HepG2 (cell line): ENCODE measurements around the gene SATB2. TPM values are rescaled to one million over a fixed set of nuclear protein-coding genes. Genes with fewer than 3 reads are reported as not detected.

Experiments
- ATAC-seq: fragments of 200-7000 bp; cut with Tn5 transposase; 3 replicates; pipeline ENCODE4 v1.9.1; 2020; ENCODE audit warnings: mild to moderate bottlenecking, moderate library complexity
- BruUV-seq: library from RNA; stranded (reverse); fragments of 400-500 nt; replicated peaks from 2 replicates; lab custom pipeline; 2021; lab: Mats Ljungman, UMichigan
- CTCF ChIA-PET: fragments of 300-600 bp; formaldehyde crosslinking; extraction: SDS; loops from one replicate; lab custom pipeline; 2021; ENCODE audit warnings: low total read pairs, inconsistent platforms, low intra/inter-chr PET ratio; lab: Yijun Ruan, JAX
- POLR2A ChIA-PET: fragments of 350-600 bp; sonication (Branson Sonifier 250); formaldehyde crosslinking; loops from one replicate; lab custom pipeline; 2020; ENCODE audit warnings: antibody characterized with exemption, inconsistent platforms; lab: Yijun Ruan, JAX
- DNase-seq: peaks from one replicate; pipeline ENCODE4 v3.0.0-alpha.2; 2015; ENCODE audit warnings: low spot score
- FAIRE-seq: peaks from 3 replicates; lab custom pipeline; 2011; peaks lifted over from hg19 to GRCh38; lab: Jason Lieb, UNC
- H2AFZ ChIP-seq: one replicate; pipeline ENCODE4 v1.6.1; 2011; ENCODE audit warnings: low read length, inconsistent platforms
- H3K27ac ChIP-seq: fragments of 300-600 bp; 3 replicates; pipeline ENCODE4 v1.8.0; 2011; ENCODE audit warnings: mixed run types, mild to moderate bottlenecking, mixed read lengths, low read length, inconsistent platforms; ENCODE audit not compliant: insufficient read depth; ENCODE audit errors: extremely low read length
- H3K27me3 ChIP-seq, 2 experiments: fragments of 200-600 bp in 1 of 2; 2 replicates in 1 of 2; 3 replicates in 1 of 2; pipeline versions ENCODE4 v1.6.0 to v1.8.0; 2011; ENCODE audit warnings: low read length in 2 of 2, mild to moderate bottlenecking in 2 of 2, moderate library complexity in 2 of 2, inconsistent platforms in 1 of 2; ENCODE audit not compliant: insufficient read depth in 2 of 2, control insufficient read depth in 1 of 2
- H3K36me3 ChIP-seq, 2 experiments: fragments of 200-600 bp in 1 of 2; replicated peaks in 1 of 2; 2 replicates in 1 of 2; 3 replicates in 1 of 2; pipeline versions ENCODE4 v1.5.1 to v1.8.0; 2011; ENCODE audit warnings: low read length in 2 of 2, inconsistent platforms in 1 of 2; ENCODE audit not compliant: insufficient read depth in 2 of 2, control insufficient read depth in 1 of 2
- H3K4me1 ChIP-seq: 2 replicates; pipeline ENCODE4 v1.5.1; 2012; ENCODE audit warnings: low read length, inconsistent platforms; ENCODE audit not compliant: insufficient read depth
- H3K4me2 ChIP-seq: 2 replicates; pipeline ENCODE4 v1.6.0; 2011; ENCODE audit warnings: low read depth, low read length, inconsistent platforms
- H3K4me3 ChIP-seq, 3 experiments: fragments of 200-600 bp in 1 of 3; sonication (generic), shearing (Covaris generic) in 1 of 3; replicated peaks in 1 of 3; 2 replicates each; pipeline ENCODE4 v1.5.1; 2011 to 2016; ENCODE audit warnings: low read length in 3 of 3, inconsistent platforms in 2 of 3, low read depth in 2 of 3, mild to moderate bottlenecking in 2 of 3, control low read depth in 1 of 3, mixed read lengths in 1 of 3; ENCODE audit not compliant: insufficient read depth in 1 of 3
- H3K79me2 ChIP-seq: one replicate; pipeline ENCODE4 v1.6.1; 2011; ENCODE audit warnings: low read length, inconsistent platforms; ENCODE audit not compliant: insufficient read depth
- H3K9ac ChIP-seq: 2 replicates; pipeline ENCODE4 v1.6.0; 2011; ENCODE audit warnings: mild to moderate bottlenecking, low read depth, low read length, inconsistent platforms; ENCODE audit not compliant: insufficient read depth
- H3K9me3 ChIP-seq: 2 replicates; pipeline ENCODE4 v1.5.1; 2012; ENCODE audit warnings: mild to moderate bottlenecking, low read length
- H4K20me1 ChIP-seq: 2 replicates; pipeline ENCODE4 v1.6.0; 2011; ENCODE audit warnings: inconsistent platforms, mild to moderate bottlenecking, low read length, moderate library complexity; ENCODE audit not compliant: insufficient read depth
- DPF2 ChIP-seq: sonication (generic); formaldehyde crosslinking; IDR thresholded peaks from 2 replicates; pipeline ENCODE4 v1.4.0; 2020; ENCODE audit warnings: mild to moderate bottlenecking, low read depth, missing genetic modification reagents, borderline replicate concordance
- SAFB2 ChIP-seq: sonication (generic); formaldehyde crosslinking; IDR thresholded peaks from 2 replicates; pipeline ENCODE4 v1.5.1; 2020; ENCODE audit warnings: missing genetic modification reagents, low read depth, mild to moderate bottlenecking, borderline replicate concordance
- SRY ChIP-seq: sonication (generic); formaldehyde crosslinking; IDR thresholded peaks from 2 replicates; pipeline ENCODE4 v1.8.0; 2022; ENCODE audit warnings: mild to moderate bottlenecking, missing genetic modification reagents
- TBX2 ChIP-seq: sonication (generic); formaldehyde crosslinking; IDR thresholded peaks from 2 replicates; pipeline ENCODE4 v1.5.0; 2020; ENCODE audit warnings: missing genetic modification reagents, mild to moderate bottlenecking, borderline replicate concordance
- ZHX2 ChIP-seq, 2 experiments: sonication (generic) in 1 of 2; formaldehyde crosslinking in 1 of 2; IDR thresholded peaks; 2 replicates each; pipeline versions ENCODE4 v1.6.1 to v1.9.0; 2014 to 2022; ENCODE audit warnings: antibody characterized with exemption in 1 of 2, borderline replicate concordance in 1 of 2, inconsistent platforms in 1 of 2, low read depth in 1 of 2, missing genetic modification reagents in 1 of 2
- ZNF768 ChIP-seq: sonication (generic); formaldehyde crosslinking; IDR thresholded peaks from 2 replicates; pipeline ENCODE4 v1.4.0; 2020; ENCODE audit warnings: missing genetic modification reagents
- WGBS: methylation state at CpG from one replicate; pipeline ENCODE4 v1.1.6; 2017; ENCODE audit warnings: low lambda C conversion rate; 5-methylcytosine and 5-hydroxymethylcytosine counted together
- in situ Hi-C: cut with HindIII; loops from 2 replicates; pipeline ENCODE4 v1.10.0; 2017; ENCODE audit warnings: low pct_unique_long_range_greater_than_20kb; ENCODE audit not compliant: extremely low pct_ligation_motif_present
- intact Hi-C: fragments of 100-400 bp; cut with micrococcal nuclease; formaldehyde crosslinking; loops from one replicate; pipeline ENCODE4 v1.10.0; 2022; ENCODE audit not compliant: unreplicated experiment
- polyA plus RNA-seq, 8 experiments: library from polyadenylated mRNA; depleted of rRNA in 3 of 8; stranded (reverse) in 7 of 8; unstranded in 1 of 8; fragments of >200 nt; fragmentation: Illumina TruSeq in 4 of 8; extraction: Trizol in 4 of 8; gene quantifications; 2 replicates each; pipeline versions ENCODE4 v1.2.1 to v1.2.3, GENCODE V29; 2011 to 2016; ENCODE audit warnings: low read depth in 4 of 8, missing spikeins in 1 of 8, mixed read lengths in 1 of 8; ENCODE audit not compliant: insufficient read depth in 1 of 8
- total RNA-seq, 5 experiments: library from RNA; depleted of rRNA; stranded (reverse); fragments of >200 nt; fragmentation: Illumina TruSeq; extraction: Trizol; gene quantifications; 2 replicates each; pipeline ENCODE4 v1.2.3, GENCODE V29; 2016; ENCODE audit warnings: low read depth in 1 of 5
- TF ChIP-seq, protein P1 (sequence below): sonication (generic); formaldehyde crosslinking; IDR thresholded peaks from 2 replicates; pipeline ENCODE4 v1.8.0; 2022; ENCODE audit warnings: missing genetic modification reagents, mild to moderate bottlenecking, borderline replicate concordance
- TF ChIP-seq, protein P2 (sequence below): sonication (generic); formaldehyde crosslinking; IDR thresholded peaks from 2 replicates; pipeline ENCODE4 v1.5.0; 2020; ENCODE audit warnings: missing genetic modification reagents, mild to moderate bottlenecking, borderline replicate concordance
- TF ChIP-seq, protein P3 (sequence below), 2 experiments: fragments of 450-650 bp in 1 of 2; sonication (generic) in 1 of 2; formaldehyde crosslinking; IDR thresholded peaks; 2 replicates each; pipeline versions ENCODE4 v1.5.0 to v1.8.0; 2020 to 2022; ENCODE audit warnings: mild to moderate bottlenecking in 1 of 2, missing genetic modification reagents in 1 of 2

Gene SATB2
- total and polyA plus RNA-seq, 2 of the 13 experiments (the other 11 are each of a cell fraction or from before 2014, with no cell fraction given): 2.5 to 5.5 TPM

DNA sequence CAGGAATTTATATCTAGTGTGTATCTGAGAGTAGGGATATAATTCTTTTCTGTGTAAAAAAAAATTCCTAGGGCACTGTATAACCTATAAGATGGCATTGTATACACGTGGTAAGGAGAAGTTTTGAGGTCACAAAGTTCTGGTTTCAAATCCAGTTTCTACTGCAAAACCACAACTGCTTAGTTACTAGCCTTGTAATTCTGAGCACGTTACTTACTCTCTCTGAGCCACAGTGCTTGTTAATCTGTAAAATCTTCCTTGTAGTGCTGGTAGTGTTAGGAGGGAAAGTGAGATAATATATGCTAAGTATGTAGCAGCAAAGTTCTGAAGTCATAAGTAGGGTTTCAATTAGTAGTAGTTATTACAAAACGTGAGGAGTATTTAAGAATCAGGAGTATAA lies 175.4 kb downstream of the SATB2 start:
- WGBS: 34% methylated on average over 3 of the region's 3 CpGs

More for the DNA sequence above, 175.4 kb downstream of the SATB2 start:
- no peaks in the 10 kb centered on the region for H3K79me2 ChIP-seq
- H3K27ac ChIP-seq: no peak overlapping the region
- FAIRE-seq (no peak), ATAC-seq (no peak), DNase-seq (no peak)
- H3K27me3 ChIP-seq: no peaks in the 10 kb centered on the region
- H4K20me1 ChIP-seq: no peaks in the 10 kb centered on the region
- TF ChIP-seq, protein P1, sequence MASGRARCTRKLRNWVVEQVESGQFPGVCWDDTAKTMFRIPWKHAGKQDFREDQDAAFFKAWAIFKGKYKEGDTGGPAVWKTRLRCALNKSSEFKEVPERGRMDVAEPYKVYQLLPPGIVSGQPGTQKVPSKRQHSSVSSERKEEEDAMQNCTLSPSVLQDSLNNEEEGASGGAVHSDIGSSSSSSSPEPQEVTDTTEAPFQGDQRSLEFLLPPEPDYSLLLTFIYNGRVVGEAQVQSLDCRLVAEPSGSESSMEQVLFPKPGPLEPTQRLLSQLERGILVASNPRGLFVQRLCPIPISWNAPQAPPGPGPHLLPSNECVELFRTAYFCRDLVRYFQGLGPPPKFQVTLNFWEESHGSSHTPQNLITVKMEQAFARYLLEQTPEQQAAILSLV: no peak
- no peak for TF ChIP-seq SRY (CRISPR knock-in tag)
- TF ChIP-seq TBX2: no peak
- TF ChIP-seq ZNF768 (CRISPR knock-in tag): no peak
- no peak for TF ChIP-seq ZHX2 (IDR thresholded peaks at IDR 0.05; ENCODE audit: low read depth)
- TF ChIP-seq ZHX2 (CRISPR knock-in tag; IDR thresholded peaks at IDR 0.05; ENCODE audit: borderline replicate concordance): no peak
- TF ChIP-seq, protein P2, sequence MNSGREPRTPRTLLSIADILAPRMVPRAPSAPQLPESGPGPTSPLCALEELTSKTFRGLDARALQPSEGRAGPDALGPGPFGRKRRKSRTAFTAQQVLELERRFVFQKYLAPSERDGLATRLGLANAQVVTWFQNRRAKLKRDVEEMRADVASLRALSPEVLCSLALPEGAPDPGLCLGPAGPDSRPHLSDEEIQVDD (CRISPR knock-in tag): no peak
- TF ChIP-seq SAFB2: no peak
- no peak for TF ChIP-seq DPF2
- TF ChIP-seq, protein P3, sequence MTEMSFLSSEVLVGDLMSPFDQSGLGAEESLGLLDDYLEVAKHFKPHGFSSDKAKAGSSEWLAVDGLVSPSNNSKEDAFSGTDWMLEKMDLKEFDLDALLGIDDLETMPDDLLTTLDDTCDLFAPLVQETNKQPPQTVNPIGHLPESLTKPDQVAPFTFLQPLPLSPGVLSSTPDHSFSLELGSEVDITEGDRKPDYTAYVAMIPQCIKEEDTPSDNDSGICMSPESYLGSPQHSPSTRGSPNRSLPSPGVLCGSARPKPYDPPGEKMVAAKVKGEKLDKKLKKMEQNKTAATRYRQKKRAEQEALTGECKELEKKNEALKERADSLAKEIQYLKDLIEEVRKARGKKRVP (CRISPR knock-in tag; IDR thresholded peaks at IDR 0.05): no peak
- no peaks in the 10 kb centered on the region for H3K9me3 ChIP-seq
- H3K4me1 ChIP-seq: no peaks in the 10 kb centered on the region
- BruUV-seq: no TSS peak
- CTCF ChIA-PET: no interaction called here
- in situ Hi-C loops (no loop called here), intact Hi-C loops (no loop called here)
- no peak overlapping the region for H3K4me3 ChIP-seq
- H3K4me2 ChIP-seq: no peak overlapping the region
- H2AFZ ChIP-seq: no peak overlapping the region
- no peaks in the 10 kb centered on the region for H3K36me3 ChIP-seq
- no peak overlapping the region for H3K9ac ChIP-seq
- POLR2A ChIA-PET: no interaction called here
